GM12864 (cell line): ENCODE data around the gene PFKP.

Source experiments
- DNase-seq: peaks from one replicate; pipeline ENCODE4 v3.0.0-alpha.2; 2011; ENCODE audit warnings: low read depth
- H3K4me3 ChIP-seq: 2 replicates; pipeline ENCODE4 v1.5.1; 2011; ENCODE audit warnings: mild to moderate bottlenecking, low read depth, low read length, control low read depth
- TF ChIP-seq, protein P1 (sequence below): IDR thresholded peaks from 2 replicates; pipeline ENCODE4 v1.5.1; 2011; ENCODE audit warnings: low read depth, mild to moderate bottlenecking, moderate library complexity, low read length, control low read depth, inconsistent platforms; ENCODE audit errors: missing control alignments

Gene PFKP

DNA sequence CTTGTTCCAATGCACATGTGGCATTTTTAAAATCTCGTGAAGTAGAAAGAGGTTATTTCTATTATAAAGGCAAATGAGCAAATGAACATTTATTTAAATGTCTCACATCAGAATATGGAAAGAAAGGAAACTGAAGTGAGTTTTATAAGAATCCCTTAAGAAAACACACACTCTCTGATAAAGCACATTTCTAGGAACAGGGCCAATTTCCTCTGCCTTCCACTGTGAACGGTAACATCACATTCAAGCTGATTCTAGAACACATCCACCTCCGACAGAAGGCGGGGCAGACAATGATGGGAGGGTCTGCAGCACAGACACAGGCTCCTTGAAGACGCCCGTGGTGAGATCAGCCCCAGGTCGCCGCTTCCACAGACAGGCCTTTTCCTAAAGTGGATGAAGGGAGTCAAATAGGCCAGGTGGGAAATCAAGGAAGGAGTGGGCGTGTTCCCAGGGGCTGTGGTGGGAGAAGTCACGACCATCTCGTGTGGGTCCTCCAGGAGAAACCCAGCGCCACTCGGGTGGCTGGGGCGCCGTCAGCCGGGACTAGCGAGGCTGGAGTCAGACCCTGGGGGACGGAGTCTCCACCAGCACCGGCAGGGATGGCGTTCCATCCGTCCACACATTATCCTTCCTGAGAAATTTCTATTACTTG is 74.1 kb downstream of the PFKP start:
- TF ChIP-seq, protein P1, sequence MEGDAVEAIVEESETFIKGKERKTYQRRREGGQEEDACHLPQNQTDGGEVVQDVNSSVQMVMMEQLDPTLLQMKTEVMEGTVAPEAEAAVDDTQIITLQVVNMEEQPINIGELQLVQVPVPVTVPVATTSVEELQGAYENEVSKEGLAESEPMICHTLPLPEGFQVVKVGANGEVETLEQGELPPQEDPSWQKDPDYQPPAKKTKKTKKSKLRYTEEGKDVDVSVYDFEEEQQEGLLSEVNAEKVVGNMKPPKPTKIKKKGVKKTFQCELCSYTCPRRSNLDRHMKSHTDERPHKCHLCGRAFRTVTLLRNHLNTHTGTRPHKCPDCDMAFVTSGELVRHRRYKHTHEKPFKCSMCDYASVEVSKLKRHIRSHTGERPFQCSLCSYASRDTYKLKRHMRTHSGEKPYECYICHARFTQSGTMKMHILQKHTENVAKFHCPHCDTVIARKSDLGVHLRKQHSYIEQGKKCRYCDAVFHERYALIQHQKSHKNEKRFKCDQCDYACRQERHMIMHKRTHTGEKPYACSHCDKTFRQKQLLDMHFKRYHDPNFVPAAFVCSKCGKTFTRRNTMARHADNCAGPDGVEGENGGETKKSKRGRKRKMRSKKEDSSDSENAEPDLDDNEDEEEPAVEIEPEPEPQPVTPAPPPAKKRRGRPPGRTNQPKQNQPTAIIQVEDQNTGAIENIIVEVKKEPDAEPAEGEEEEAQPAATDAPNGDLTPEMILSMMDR: no peak
- DNase-seq: no peak
- H3K4me3 ChIP-seq: no peak overlapping the region

DNA sequence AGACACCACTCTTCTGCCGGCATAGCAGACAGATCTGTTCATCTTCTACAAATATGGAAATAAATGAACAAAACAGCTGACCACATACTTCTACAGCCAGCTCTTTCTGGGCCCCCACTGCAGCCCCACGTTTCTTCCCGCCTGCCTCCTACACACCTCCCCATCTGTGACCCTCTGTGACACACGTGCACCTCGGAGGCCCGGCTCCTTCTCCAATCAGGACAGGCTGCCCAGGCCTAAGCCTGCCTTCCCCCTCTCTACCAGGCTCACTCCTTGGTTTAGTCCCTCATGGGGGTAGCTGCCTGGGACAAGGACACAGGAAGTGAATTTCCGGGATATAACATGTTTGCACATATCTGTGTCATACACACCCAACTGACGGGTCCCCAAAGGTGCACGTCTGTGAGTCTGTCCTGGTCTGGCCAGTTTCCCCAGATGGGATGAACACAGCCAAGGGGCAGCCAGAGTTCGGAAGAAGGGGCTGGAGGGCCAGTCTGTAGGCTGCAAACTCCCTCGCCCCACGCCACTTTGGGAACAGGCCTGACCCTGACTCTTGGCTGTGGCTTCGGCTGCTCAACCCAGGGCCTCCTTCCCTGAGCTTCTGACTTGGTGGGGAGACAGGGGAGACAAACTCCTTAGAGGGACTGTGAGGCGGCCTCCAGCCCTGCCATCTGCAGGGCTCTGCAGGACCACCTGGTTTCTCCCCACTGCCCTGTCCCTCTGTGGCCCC is 75.0 kb downstream of the PFKP start:
- DNase-seq: no peak
- no peak overlapping the region for H3K4me3 ChIP-seq
- TF ChIP-seq, protein P1: no peak

DNA sequence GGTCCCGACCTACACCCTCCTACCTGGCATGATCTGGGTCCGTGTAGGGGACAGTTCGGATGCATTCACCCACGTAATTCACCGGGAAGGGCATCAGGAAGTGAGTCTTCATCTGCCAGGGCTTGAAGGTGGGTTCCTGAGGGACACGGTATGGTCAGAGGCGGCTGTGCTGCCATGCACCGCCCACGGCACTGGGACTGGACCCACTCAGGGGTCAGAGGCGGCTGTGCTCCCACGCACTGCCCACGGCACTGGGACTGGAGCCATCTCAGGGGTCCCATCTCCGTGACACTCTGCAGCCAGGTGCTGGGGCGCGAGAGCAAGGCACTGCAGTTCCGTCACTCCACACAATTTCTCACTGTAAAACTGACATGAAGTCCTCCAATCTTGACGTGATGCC is 76.0 kb downstream of the PFKP start:
- H3K4me3 ChIP-seq: no peak overlapping the region
- TF ChIP-seq, protein P1: no peak
- DNase-seq: no peak

DNA sequence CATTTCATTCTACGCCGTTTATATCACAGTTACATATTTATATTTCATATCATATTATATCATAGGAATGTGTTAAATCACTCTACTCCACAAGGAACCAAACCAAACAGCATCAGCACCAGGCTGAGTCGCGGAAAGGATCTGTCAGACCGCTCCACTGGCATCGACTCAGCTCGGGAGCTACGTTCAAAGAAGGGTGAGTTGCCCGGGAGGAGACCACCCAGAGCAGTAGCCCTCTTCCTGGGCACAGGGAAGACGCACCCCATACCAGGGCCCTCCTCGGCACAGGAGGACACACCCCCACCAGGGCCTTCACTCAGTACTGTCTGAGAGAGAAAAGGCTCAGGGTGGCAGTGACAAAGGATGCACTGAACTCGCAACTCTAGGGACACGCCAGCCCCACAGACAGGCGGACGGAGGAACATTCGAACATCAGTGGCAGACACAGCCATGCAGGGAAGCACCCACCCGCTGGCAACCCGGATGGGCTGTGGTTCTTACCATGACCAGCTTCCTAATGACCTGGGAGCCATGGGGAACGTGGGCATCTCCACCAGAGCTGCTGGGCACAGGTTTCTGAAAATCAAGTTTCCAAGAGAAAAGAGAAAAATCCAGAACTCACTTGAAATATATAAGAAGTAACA is 76.6 kb downstream of the PFKP start:
- DNase-seq: no peak
- H3K4me3 ChIP-seq: no peak overlapping the region
- TF ChIP-seq, protein P1: no peak

DNA sequence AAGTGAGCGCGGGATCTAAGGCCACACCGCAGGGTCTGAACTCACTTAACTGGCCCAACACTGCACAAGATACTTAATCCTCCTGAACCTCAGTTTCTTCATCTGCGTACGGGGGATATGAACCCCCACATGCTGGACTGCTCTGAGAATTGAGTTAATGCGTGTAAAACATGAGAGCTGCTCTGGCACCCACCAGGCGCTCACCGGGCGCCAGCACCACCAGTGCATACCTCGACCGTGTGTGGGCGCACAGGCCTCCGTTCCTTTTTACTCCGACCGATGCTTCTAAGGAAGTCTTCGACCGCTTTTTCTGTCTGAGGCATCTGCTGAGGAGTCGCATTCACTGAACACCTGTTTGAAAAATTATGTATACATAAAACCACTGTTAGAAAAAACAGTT is 78.0 kb downstream of the PFKP start:
- no peak for DNase-seq
- no peak overlapping the region for H3K4me3 ChIP-seq
- TF ChIP-seq, protein P1: no peak

DNA sequence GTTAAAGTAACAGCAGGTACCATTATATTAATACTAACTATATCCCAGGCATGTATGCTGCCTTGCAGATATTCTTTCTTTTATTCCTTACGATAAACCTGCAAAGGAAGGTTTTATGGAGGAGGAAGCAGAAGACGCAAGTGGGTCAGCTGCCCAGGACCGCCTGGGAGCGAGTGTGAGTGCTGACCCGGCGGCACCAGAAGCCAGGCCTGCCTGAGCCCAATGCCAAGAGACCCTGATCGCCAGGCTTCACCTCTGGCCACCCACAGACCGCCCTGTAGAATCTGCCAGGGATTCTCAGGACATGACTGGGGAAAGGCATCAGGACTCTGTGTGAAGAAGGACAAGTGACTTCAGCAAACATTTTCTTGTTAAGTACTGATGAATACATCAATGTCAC is 78.9 kb downstream of the PFKP start:
- no peak overlapping the region for H3K4me3 ChIP-seq
- DNase-seq: no peak
- TF ChIP-seq, protein P1: no peak
